SK-N-SH (cell line): Measurements from ENCODE around the gene CENPT. TPM values are rescaled to one million over a fixed set of nuclear protein-coding genes. Genes with fewer than 3 reads are reported as not detected.

Source experiments
- CTCF ChIA-PET: fragments of 300-600, 350-600 bp; formaldehyde crosslinking; extraction: SDS; loops from one replicate; lab custom pipeline; 2021; lab: Yijun Ruan, JAX
- POLR2A ChIA-PET: fragments of 350-600 bp; sonication (Branson Sonifier 250); formaldehyde crosslinking; extraction: SDS; loops from one replicate; lab custom pipeline; 2020; ENCODE audit warnings: antibody characterized with exemption, inconsistent platforms; lab: Yijun Ruan, JAX
- DNase-seq: peaks from one replicate; pipeline ENCODE4 v3.0.0; 2012
- H2AFZ ChIP-seq: fragments of 200-600 bp; sonication (generic); 2 replicates; pipeline ENCODE4 v1.8.1; 2016; ENCODE audit warnings: antibody characterized with exemption, mild to moderate bottlenecking, low read depth
- H3F3A ChIP-seq: fragments of 200-600 bp; sonication (generic); replicated peaks from 2 replicates; pipeline ENCODE3; 2016; ENCODE audit warnings: antibody characterized with exemption, mild to moderate bottlenecking; ENCODE audit not compliant: insufficient read depth
- H3K27ac ChIP-seq, 2 experiments: fragments of 200-500 bp in 1 of 2; fragments of 200-600 bp in 1 of 2; sonication (Bioruptor generic) in 1 of 2; sonication (generic), shearing (Covaris generic) in 1 of 2; 2 replicates each; pipeline versions ENCODE4 v1.5.1 to v1.6.1; 2014 to 2016; ENCODE audit warnings: low read depth in 2 of 2, inconsistent platforms in 1 of 2, low read length in 1 of 2, mild to moderate bottlenecking in 1 of 2, mixed read lengths in 1 of 2
- H3K27me3 ChIP-seq: fragments of 200-600 bp; sonication (generic), shearing (Covaris generic); 2 replicates; pipeline ENCODE4 v1.6.1; 2016; ENCODE audit warnings: mixed run types; ENCODE audit not compliant: insufficient read depth
- H3K36me3 ChIP-seq, 2 experiments: fragments of 200-500 bp in 1 of 2; fragments of 200-600 bp in 1 of 2; sonication (Bioruptor generic) in 1 of 2; sonication (generic) in 1 of 2; replicated peaks in 1 of 2; 2 replicates each; pipeline versions ENCODE3 to v1.5.1; 2014 to 2016; ENCODE audit warnings: low read length in 1 of 2, mild to moderate bottlenecking in 1 of 2; ENCODE audit not compliant: insufficient read depth in 2 of 2, control insufficient read depth in 1 of 2
- H3K4me1 ChIP-seq, 2 experiments: fragments of 200-500 bp in 1 of 2; fragments of 200-600 bp in 1 of 2; sonication (Bioruptor generic) in 1 of 2; sonication (generic), shearing (Covaris generic) in 1 of 2; 2 replicates each; pipeline versions ENCODE4 v1.5.1 to v1.6.1; 2014 to 2016; ENCODE audit warnings: low read depth in 1 of 2, low read length in 1 of 2, mixed run types in 1 of 2; ENCODE audit not compliant: insufficient read depth in 2 of 2, control insufficient read depth in 1 of 2
- H3K4me2 ChIP-seq: fragments of 200-600 bp; sonication (generic), shearing (Covaris generic); 2 replicates; pipeline ENCODE4 v1.6.1; 2017; ENCODE audit warnings: mixed run types
- H3K4me3 ChIP-seq, 2 experiments: fragments of 200-500 bp in 1 of 2; fragments of 200-600 bp in 1 of 2; sonication (Bioruptor generic) in 1 of 2; sonication (generic), shearing (Covaris generic) in 1 of 2; 2 replicates each; pipeline versions ENCODE4 v1.5.1 to v1.8.1; 2014 to 2016; ENCODE audit warnings: low read depth in 2 of 2, inconsistent platforms in 1 of 2, low read length in 1 of 2, mild to moderate bottlenecking in 1 of 2, mixed read lengths in 1 of 2, moderate library complexity in 1 of 2
- H3K79me2 ChIP-seq: fragments of 200-600 bp; sonication (generic); 2 replicates; pipeline ENCODE4 v1.8.1; 2017; ENCODE audit warnings: mild to moderate bottlenecking; ENCODE audit not compliant: insufficient read depth
- H3K9ac ChIP-seq: fragments of 200-600 bp; sonication (generic); 2 replicates; pipeline ENCODE4 v1.6.1; 2017; ENCODE audit warnings: mixed run types
- H3K9me2 ChIP-seq: fragments of 200-600 bp; sonication (generic); 2 replicates; pipeline ENCODE4 v1.6.1; 2017; ENCODE audit warnings: mixed run types
- H3K9me3 ChIP-seq: fragments of 200-600 bp; sonication (generic); 2 replicates; pipeline ENCODE4 v1.6.1; 2017; ENCODE audit warnings: mixed run types, mild to moderate bottlenecking, moderate library complexity
- H4K20me1 ChIP-seq: fragments of 200-600 bp; sonication (generic); 2 replicates; pipeline ENCODE4 v1.6.1; 2017; ENCODE audit warnings: mild to moderate bottlenecking, mixed run types; ENCODE audit not compliant: insufficient read depth
- EP300 ChIP-seq, 2 experiments: IDR thresholded peaks; 2 replicates each; pipeline versions ENCODE4 v1.4.0 to v1.6.1; 2012; ENCODE audit warnings: borderline replicate concordance in 1 of 2, low read depth in 1 of 2, low read length in 1 of 2
- EZH2phosphoT487 ChIP-seq: fragments of 200-600 bp; sonication (generic); IDR thresholded peaks from 2 replicates; pipeline ENCODE4 v1.6.1; 2017; ENCODE audit warnings: low read depth, mixed run types, mild to moderate bottlenecking, antibody characterized with exemption, moderate library complexity, borderline replicate concordance
- FOSL2 ChIP-seq: IDR thresholded peaks from 2 replicates; pipeline ENCODE4 v1.4.0; 2012; ENCODE audit warnings: low read depth, mild to moderate bottlenecking, moderate library complexity, borderline replicate concordance
- FOXJ3 ChIP-seq: sonication (generic); formaldehyde crosslinking; IDR thresholded peaks from 2 replicates; pipeline ENCODE4 v1.5.1; 2020; ENCODE audit warnings: mild to moderate bottlenecking, missing genetic modification reagents
- GATA2 ChIP-seq: sonication (generic); formaldehyde crosslinking; IDR thresholded peaks from 2 replicates; pipeline ENCODE4 v1.5.0; 2020; ENCODE audit warnings: mild to moderate bottlenecking, missing genetic modification reagents
- MEF2A ChIP-seq: IDR thresholded peaks from 2 replicates; pipeline ENCODE4 v1.4.0; 2012; ENCODE audit warnings: low read depth, borderline replicate concordance
- MXI1 ChIP-seq: IDR thresholded peaks from 2 replicates; pipeline ENCODE4 v1.6.1; 2012; ENCODE audit warnings: mild to moderate bottlenecking, low read depth, low read length, improper control_type of control experiment
- NFIC ChIP-seq: IDR thresholded peaks from 2 replicates; pipeline ENCODE4 v1.4.0; 2012; ENCODE audit warnings: borderline replicate concordance
- NRF1 ChIP-seq: IDR thresholded peaks from 2 replicates; pipeline ENCODE4 v1.6.1; 2012; ENCODE audit warnings: low read depth, mild to moderate bottlenecking, low read length
- POLR2AphosphoS5 ChIP-seq: IDR thresholded peaks from 2 replicates; pipeline ENCODE4 v1.6.1; 2012; ENCODE audit warnings: low read depth, low read length
- RCOR1 ChIP-seq: fragments of 150-350 bp; IDR thresholded peaks from 2 replicates; pipeline ENCODE4 v1.6.1; 2017; ENCODE audit warnings: antibody characterized with exemption, low read length
- RFX5 ChIP-seq: IDR thresholded peaks from 2 replicates; pipeline ENCODE4 v1.6.1; 2012; ENCODE audit warnings: mild to moderate bottlenecking, improper control_type of control experiment, low read length
- RXRA ChIP-seq: IDR thresholded peaks from 2 replicates; pipeline ENCODE4 v1.4.0; 2012; ENCODE audit warnings: low read depth, mild to moderate bottlenecking, borderline replicate concordance
- SIN3A ChIP-seq: IDR thresholded peaks from 2 replicates; pipeline ENCODE4 v1.6.1; 2012; ENCODE audit warnings: low read depth, mild to moderate bottlenecking, low read length, moderate library complexity, borderline replicate concordance
- TCF12 ChIP-seq: IDR thresholded peaks from 2 replicates; pipeline ENCODE4 v1.4.0; 2012
- TEAD4 ChIP-seq: IDR thresholded peaks from 2 replicates; pipeline ENCODE4 v1.4.0; 2012; ENCODE audit warnings: mild to moderate bottlenecking, borderline replicate concordance; ENCODE audit not compliant: insufficient read depth
- WGBS: methylation state at CpG from one replicate; pipeline ENCODE4 v1.1.6; 2017; ENCODE audit warnings: low lambda C conversion rate; 5-methylcytosine and 5-hydroxymethylcytosine counted together
- polyA plus RNA-seq, 3 experiments: library from polyadenylated mRNA; depleted of rRNA; stranded (reverse); fragments of >200 nt; gene quantifications; 2 replicates each; pipeline ENCODE4 v1.2.3, GENCODE V29; 2012
- TF ChIP-seq, protein P1 (sequence below): IDR thresholded peaks from 2 replicates; pipeline ENCODE4 v1.4.0; 2012; ENCODE audit warnings: low read depth, borderline replicate concordance
- TF ChIP-seq, protein P2 (sequence below): IDR thresholded peaks from 2 replicates; pipeline ENCODE4 v1.4.0; 2012; ENCODE audit warnings: low read depth, borderline replicate concordance
- TF ChIP-seq, protein P3 (sequence below): IDR thresholded peaks from 2 replicates; pipeline ENCODE4 v1.6.1; 2012; ENCODE audit warnings: mild to moderate bottlenecking, low read depth, low read length, moderate library complexity
- TF ChIP-seq, protein P4 (sequence below): fragments of 150-350 bp; IDR thresholded peaks from 2 replicates; pipeline ENCODE4 v1.6.1; 2017; ENCODE audit warnings: antibody characterized with exemption, low read length, low read depth, borderline replicate concordance

Gene CENPT
- polyA plus RNA-seq, 1 of the 3 experiments (the other 2 are of a cell fraction) = 48.6 TPM

DNA sequence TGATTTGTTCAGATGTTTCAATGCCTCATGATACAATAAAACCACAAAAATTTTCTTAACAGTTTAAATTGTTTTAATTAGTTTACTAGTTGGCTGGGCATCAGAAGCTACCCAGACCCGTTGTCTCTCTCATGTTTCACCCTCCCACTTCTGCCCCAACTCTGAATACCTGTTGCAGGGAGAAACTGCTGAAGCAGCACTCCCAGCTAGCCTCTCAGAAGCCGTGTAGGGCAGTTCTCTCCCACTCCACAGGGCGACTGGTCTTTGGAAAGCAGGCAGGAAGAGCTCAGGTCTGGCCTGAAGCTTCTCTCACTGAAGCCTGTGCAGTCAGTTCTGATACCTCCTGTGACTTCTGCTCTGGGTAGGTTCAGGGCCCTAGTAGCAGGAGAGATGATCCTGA is 23.8 kb upstream of the CENPT start:
- Histone ChIP-seq H3K9me2 (no peaks in the 10 kb centered on the region), H3K4me2 (no peak overlapping the region), H3F3A (peaks cover 23% of the 10 kb centered on the region), H3K27ac (no peak overlapping the region; a peak in 1 of 4 replicates), H3K9me3 (no peaks in the 10 kb centered on the region), H2AFZ (no peak overlapping the region), H4K20me1 (peaks cover 30% of the 10 kb centered on the region), H3K27me3 (no peaks in the 10 kb centered on the region), H3K36me3 (peaks cover 31 to 47% of the 10 kb centered on the region in 2 experiments), H3K4me3 (no peak overlapping the region), H3K9ac (no peak overlapping the region), H3K4me1 (peaks cover 11 to 13% of the 10 kb centered on the region in 2 experiments; a peak in 1 of 4 replicates), H3K79me2 (peaks cover 58% of the 10 kb centered on the region)
- ChIA-PET CTCF (interaction anchor here (0.7 to 2.9 kb wide), 6 partner anchors 11 to 194 kb away, joined by 3 to 14 read pairs (median 3); partner anchors contain the start of gene NUTF2), POLR2A (interaction anchor here (0.8 kb wide), 1 partner anchor 350 kb away, joined by 3 read pairs; no protein-coding TSS in a partner anchor)
- DNase-seq = no peak
- TF ChIP-seq RCOR1 (no peak), RXRA (no peak), GATA2 (CRISPR knock-in tag) (no peak), MXI1 (no peak), RFX5 (no peak), SIN3A (no peak), TEAD4 (no peak), POLR2AphosphoS5 (no peak), NFIC (no peak), EP300 (IDR thresholded peaks at IDR 0.05; ENCODE audit: borderline replicate concordance in 1 of 2, low read depth in 1 of 2, low read length in 1 of 2) (no peak), TCF12 (no peak), EZH2phosphoT487 (no peak), MEF2A (no peak), FOXJ3 (CRISPR knock-in tag) (no peak), NRF1 (no peak), FOSL2 (no peak)
- TF ChIP-seq, protein P1, sequence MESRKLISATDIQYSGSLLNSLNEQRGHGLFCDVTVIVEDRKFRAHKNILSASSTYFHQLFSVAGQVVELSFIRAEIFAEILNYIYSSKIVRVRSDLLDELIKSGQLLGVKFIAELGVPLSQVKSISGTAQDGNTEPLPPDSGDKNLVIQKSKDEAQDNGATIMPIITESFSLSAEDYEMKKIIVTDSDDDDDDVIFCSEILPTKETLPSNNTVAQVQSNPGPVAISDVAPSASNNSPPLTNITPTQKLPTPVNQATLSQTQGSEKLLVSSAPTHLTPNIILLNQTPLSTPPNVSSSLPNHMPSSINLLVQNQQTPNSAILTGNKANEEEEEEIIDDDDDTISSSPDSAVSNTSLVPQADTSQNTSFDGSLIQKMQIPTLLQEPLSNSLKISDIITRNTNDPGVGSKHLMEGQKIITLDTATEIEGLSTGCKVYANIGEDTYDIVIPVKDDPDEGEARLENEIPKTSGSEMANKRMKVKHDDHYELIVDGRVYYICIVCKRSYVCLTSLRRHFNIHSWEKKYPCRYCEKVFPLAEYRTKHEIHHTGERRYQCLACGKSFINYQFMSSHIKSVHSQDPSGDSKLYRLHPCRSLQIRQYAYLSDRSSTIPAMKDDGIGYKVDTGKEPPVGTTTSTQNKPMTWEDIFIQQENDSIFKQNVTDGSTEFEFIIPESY = no peak
- TF ChIP-seq, protein P2, sequence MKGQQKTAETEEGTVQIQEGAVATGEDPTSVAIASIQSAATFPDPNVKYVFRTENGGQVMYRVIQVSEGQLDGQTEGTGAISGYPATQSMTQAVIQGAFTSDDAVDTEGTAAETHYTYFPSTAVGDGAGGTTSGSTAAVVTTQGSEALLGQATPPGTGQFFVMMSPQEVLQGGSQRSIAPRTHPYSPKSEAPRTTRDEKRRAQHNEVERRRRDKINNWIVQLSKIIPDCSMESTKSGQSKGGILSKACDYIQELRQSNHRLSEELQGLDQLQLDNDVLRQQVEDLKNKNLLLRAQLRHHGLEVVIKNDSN = no peak
- TF ChIP-seq, protein P3, sequence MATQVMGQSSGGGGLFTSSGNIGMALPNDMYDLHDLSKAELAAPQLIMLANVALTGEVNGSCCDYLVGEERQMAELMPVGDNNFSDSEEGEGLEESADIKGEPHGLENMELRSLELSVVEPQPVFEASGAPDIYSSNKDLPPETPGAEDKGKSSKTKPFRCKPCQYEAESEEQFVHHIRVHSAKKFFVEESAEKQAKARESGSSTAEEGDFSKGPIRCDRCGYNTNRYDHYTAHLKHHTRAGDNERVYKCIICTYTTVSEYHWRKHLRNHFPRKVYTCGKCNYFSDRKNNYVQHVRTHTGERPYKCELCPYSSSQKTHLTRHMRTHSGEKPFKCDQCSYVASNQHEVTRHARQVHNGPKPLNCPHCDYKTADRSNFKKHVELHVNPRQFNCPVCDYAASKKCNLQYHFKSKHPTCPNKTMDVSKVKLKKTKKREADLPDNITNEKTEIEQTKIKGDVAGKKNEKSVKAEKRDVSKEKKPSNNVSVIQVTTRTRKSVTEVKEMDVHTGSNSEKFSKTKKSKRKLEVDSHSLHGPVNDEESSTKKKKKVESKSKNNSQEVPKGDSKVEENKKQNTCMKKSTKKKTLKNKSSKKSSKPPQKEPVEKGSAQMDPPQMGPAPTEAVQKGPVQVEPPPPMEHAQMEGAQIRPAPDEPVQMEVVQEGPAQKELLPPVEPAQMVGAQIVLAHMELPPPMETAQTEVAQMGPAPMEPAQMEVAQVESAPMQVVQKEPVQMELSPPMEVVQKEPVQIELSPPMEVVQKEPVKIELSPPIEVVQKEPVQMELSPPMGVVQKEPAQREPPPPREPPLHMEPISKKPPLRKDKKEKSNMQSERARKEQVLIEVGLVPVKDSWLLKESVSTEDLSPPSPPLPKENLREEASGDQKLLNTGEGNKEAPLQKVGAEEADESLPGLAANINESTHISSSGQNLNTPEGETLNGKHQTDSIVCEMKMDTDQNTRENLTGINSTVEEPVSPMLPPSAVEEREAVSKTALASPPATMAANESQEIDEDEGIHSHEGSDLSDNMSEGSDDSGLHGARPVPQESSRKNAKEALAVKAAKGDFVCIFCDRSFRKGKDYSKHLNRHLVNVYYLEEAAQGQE = no peak
- TF ChIP-seq, protein P4, sequence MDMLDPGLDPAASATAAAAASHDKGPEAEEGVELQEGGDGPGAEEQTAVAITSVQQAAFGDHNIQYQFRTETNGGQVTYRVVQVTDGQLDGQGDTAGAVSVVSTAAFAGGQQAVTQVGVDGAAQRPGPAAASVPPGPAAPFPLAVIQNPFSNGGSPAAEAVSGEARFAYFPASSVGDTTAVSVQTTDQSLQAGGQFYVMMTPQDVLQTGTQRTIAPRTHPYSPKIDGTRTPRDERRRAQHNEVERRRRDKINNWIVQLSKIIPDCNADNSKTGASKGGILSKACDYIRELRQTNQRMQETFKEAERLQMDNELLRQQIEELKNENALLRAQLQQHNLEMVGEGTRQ = no peak
- WGBS = 79% methylated on average over 3 of the region's 3 CpGs
